ENCODE measurements around the gene OXER1. TPM values are rescaled to one million over a fixed set of nuclear protein-coding genes. Genes with fewer than 3 reads are reported as not detected.

OXER1 gene
- total RNA-seq, 1 experiment from 2014 or later = not detected

DNA sequence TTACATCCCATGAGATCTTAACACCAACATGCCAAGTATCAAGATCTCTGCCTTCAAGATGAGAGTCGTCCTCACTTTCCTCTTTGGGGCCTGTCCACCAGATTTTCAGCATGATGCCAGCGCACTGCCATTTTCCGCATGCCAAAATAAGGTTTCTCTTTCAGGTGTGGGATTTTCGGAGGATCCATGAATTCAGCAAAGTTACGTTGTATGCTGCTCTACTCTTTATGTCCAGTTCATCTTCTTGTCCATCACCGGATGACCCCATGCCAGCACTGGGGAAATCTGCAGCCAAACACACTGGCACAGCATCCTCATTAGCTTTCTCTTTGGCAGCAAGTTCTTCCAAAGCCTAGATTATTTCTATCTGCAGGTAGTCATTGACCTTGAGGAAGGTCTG lies 33.3 kb upstream of the OXER1 start:
- DNase-seq = no peak
- no peaks in the 10 kb centered on the region for H3K9me2 ChIP-seq (ENCODE audit: insufficient read depth)
- ChIA-PET CTCF (no interaction called here), POLR2A (ENCODE audit: unreplicated experiment) (no interaction called here)
- H3K4me2 ChIP-seq = no peak overlapping the region
- H3K79me2 ChIP-seq (ENCODE audit: low read depth) = no peaks in the 10 kb centered on the region
- no peaks in the 10 kb centered on the region for H4K20me1 ChIP-seq (ENCODE audit: insufficient read depth)
- no peaks in the 10 kb centered on the region for H3F3A ChIP-seq (ENCODE audit: insufficient read depth, low read depth)
- H3K36me3 ChIP-seq (ENCODE audit: low read depth) = no peaks in the 10 kb centered on the region
- H3K27ac ChIP-seq = no peak overlapping the region
- H3K4me3 ChIP-seq = no peak overlapping the region
- H3K9me3 ChIP-seq (ENCODE audit: insufficient read depth, low read depth) = no peaks in the 10 kb centered on the region
- BruUV-seq (replicated peaks) = no TSS peak
- no peaks in the 10 kb centered on the region for H3K27me3 ChIP-seq (ENCODE audit: insufficient read depth, low read depth)
- intact Hi-C loops (cut with micrococcal nuclease; ENCODE audit: unreplicated experiment) = no loop called here
- no peak overlapping the region for H2AFZ ChIP-seq
- TF ChIP-seq, protein P1, sequence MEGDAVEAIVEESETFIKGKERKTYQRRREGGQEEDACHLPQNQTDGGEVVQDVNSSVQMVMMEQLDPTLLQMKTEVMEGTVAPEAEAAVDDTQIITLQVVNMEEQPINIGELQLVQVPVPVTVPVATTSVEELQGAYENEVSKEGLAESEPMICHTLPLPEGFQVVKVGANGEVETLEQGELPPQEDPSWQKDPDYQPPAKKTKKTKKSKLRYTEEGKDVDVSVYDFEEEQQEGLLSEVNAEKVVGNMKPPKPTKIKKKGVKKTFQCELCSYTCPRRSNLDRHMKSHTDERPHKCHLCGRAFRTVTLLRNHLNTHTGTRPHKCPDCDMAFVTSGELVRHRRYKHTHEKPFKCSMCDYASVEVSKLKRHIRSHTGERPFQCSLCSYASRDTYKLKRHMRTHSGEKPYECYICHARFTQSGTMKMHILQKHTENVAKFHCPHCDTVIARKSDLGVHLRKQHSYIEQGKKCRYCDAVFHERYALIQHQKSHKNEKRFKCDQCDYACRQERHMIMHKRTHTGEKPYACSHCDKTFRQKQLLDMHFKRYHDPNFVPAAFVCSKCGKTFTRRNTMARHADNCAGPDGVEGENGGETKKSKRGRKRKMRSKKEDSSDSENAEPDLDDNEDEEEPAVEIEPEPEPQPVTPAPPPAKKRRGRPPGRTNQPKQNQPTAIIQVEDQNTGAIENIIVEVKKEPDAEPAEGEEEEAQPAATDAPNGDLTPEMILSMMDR (conservative IDR thresholded peaks at IDR 0.05) = no peak
- TF ChIP-seq EZH2 (IDR thresholded peaks at IDR 0.05; ENCODE audit: low read depth) = no peak
- no peaks in the 10 kb centered on the region; the same call in 1 of the 2 replicates for H3K4me1 ChIP-seq (replicated peaks; ENCODE audit: insufficient read depth)

DNA sequence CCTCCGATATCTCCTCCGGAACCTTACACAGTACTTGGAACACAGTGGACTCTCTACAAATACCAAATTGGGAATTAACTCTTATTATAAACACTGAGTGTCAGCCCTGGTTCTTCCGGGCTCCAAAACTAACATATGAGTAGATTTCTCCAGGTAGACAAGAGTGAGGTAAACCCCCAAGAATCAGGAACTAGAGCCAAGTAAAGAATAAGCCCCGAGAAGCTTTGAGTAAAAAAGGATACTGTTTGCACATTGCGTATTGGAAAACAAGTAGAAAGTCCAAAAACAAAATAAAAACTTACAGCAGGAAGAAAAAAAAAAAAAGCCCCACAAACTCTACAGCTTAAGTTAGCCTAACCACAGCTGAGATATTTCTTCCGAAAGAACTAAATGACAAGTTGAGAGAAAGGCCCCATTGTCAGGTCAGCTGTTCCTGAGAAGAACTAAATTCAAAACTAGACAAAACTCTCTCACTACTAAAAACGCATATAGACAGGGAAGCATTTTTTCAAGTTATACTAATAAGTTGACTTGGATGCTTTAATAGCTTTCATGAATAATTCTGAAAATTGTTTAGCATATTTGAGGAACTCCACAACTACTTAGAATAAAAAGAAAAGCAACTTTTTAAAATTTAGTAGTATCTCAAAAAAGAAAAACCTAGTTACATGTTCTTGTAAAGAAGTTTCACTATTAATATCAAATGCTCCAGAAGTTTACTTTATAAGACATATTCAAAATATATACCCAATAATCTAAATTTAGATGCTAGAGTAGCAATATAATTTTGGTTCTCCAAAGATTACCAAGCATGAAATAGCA lies 32.7 kb upstream of the OXER1 start:
- no peaks in the 10 kb centered on the region for H3K36me3 ChIP-seq (ENCODE audit: low read depth)
- POLR2A ChIA-PET (ENCODE audit: unreplicated experiment) = no interaction called here

DNA sequence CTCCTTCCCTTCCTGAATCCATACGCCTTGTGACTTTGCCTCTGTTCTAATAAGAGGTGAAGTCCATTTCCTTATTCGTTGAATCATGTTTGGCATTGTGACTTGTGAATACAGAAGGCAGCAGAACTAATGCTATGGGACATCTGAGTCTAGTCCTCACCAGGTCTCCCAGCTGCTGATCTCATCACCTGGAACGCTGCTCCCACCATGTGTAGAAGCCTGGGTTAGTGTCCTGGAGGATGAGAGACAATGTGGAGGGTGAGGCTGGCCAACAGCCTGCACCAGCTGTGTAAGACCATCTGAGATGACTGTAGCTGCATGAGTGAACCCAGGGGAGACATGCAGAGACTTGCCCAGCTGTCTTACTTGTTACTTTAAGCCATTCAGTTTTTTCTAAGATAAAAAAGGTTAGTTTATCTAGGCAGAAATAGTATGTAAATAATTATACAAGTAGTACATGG lies 31.9 kb upstream of the OXER1 start:
- Histone ChIP-seq H3F3A (ENCODE audit: insufficient read depth, low read depth) (no peaks in the 10 kb centered on the region), H4K20me1 (ENCODE audit: insufficient read depth) (no peaks in the 10 kb centered on the region), H3K9me2 (ENCODE audit: insufficient read depth) (no peaks in the 10 kb centered on the region), H2AFZ (no peak overlapping the region), H3K4me1 (replicated peaks; ENCODE audit: insufficient read depth) (no peaks in the 10 kb centered on the region; the same call in 1 of the 2 replicates), H3K9me3 (ENCODE audit: insufficient read depth, low read depth) (no peaks in the 10 kb centered on the region), H3K27ac (no peak overlapping the region), H3K4me3 (no peak overlapping the region), H3K4me2 (no peak overlapping the region), H3K27me3 (ENCODE audit: insufficient read depth, low read depth) (no peaks in the 10 kb centered on the region), H3K36me3 (ENCODE audit: low read depth) (no peaks in the 10 kb centered on the region), H3K79me2 (ENCODE audit: low read depth) (no peaks in the 10 kb centered on the region)
- CTCF ChIA-PET = no interaction called here
- intact Hi-C loops (cut with micrococcal nuclease; ENCODE audit: unreplicated experiment) = no loop called here
- POLR2A ChIA-PET (ENCODE audit: unreplicated experiment) = no interaction called here
- DNase-seq = no peak
- TF ChIP-seq, protein P1 (conservative IDR thresholded peaks at IDR 0.05) = no peak
- no peak for TF ChIP-seq EZH2 (IDR thresholded peaks at IDR 0.05; ENCODE audit: low read depth)
- BruUV-seq (replicated peaks) = no TSS peak

More for the DNA sequence above, 32.7 kb upstream of the OXER1 start:
- H3K27ac ChIP-seq = no peak overlapping the region
- H3F3A ChIP-seq (ENCODE audit: insufficient read depth, low read depth) = no peaks in the 10 kb centered on the region
- no peaks in the 10 kb centered on the region for H3K79me2 ChIP-seq (ENCODE audit: low read depth)
- no peak for DNase-seq
- H3K27me3 ChIP-seq (ENCODE audit: insufficient read depth, low read depth) = no peaks in the 10 kb centered on the region
- H3K9me3 ChIP-seq (ENCODE audit: insufficient read depth, low read depth) = no peaks in the 10 kb centered on the region
- no peak overlapping the region for H2AFZ ChIP-seq
- no TSS peak for BruUV-seq (replicated peaks)
- no peaks in the 10 kb centered on the region; the same call in 1 of the 2 replicates for H3K4me1 ChIP-seq (replicated peaks; ENCODE audit: insufficient read depth)
- H3K4me3 ChIP-seq = no peak overlapping the region
- H4K20me1 ChIP-seq (ENCODE audit: insufficient read depth) = no peaks in the 10 kb centered on the region
- intact Hi-C loops (cut with micrococcal nuclease; ENCODE audit: unreplicated experiment) = no loop called here
- CTCF ChIA-PET = no interaction called here
- H3K4me2 ChIP-seq = no peak overlapping the region
- no peaks in the 10 kb centered on the region for H3K9me2 ChIP-seq (ENCODE audit: insufficient read depth)
- no peak for TF ChIP-seq EZH2 (IDR thresholded peaks at IDR 0.05; ENCODE audit: low read depth)
- TF ChIP-seq, protein P1 (conservative IDR thresholded peaks at IDR 0.05) = no peak
